GM19395 (cell line): ENCODE measurements around the gene TAF13.
"Not testable (repeated sequence)": the region's sequence is repeated elsewhere in the genome, so short reads cannot be mapped to it uniquely, and the experiment has no call there.

Experiments
- ATAC-seq: cut with Tn5 transposase; IDR thresholded peaks from one replicate; pipeline ENCODE4 v1.9.1; 2021; ENCODE audit warnings: mild to moderate bottlenecking, moderate library complexity; ENCODE audit not compliant: unreplicated experiment

The TAF13 gene

DNA sequence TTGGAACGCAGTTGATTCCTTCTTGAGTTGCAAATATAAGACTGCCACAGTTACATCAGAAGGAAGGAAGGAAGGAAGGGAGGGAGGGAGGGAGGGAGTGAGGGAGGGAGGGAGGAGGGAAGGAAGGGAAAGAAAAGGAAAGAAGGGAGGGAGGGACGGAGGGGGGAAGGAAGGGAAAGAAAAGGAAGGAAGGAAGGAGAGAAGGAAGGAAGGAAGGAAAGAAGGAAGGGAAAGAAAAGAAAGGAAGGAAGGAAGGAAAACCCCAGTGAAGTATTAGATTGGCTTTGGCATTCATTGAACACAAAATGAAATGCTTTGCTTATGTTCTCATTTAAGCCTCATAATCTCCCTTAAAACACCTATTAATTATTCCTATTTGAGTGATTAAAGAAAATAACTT, 27.5 kb downstream of the TAF13 start:
- no peak for ATAC-seq

DNA sequence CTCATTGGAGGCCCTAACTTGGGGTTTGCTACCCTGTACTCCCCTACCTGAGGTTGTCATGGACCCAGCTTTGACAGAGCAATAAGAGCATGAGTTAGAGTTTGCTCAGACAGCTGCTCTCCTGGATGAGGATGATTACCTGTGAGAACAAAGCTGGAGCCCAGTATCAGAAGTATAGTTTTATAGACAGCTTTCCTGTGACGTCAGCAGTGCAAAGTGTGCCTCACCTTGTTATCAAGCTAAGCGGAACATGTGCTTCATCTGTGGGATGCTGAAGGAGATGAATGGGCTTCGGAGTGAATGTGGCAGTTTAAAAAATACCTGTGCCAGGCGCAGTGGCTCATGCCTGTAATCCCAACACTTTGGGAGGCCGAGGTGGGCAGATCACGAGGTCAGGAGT, 28.5 kb downstream of the TAF13 start:
- no peak for ATAC-seq

DNA sequence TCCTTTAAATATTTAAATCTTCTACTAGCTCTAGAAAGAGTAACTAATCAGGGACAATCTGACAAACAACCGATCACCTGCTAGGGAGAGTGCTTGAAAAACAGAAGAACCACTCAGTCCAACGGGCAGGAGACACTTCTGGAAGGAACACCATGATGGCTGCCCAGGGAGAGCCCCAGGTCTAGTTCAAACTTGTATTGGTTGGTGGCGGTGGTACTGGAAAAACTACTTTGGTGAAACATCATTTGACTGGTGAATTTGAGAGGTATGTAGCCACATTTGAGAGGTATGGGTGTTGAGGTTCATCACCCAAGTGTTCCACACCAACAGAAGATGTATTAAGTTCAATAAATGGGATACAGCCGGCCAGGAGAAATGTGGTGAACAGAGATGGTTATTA, 29.1 kb downstream of the TAF13 start:
- no peak for ATAC-seq

DNA sequence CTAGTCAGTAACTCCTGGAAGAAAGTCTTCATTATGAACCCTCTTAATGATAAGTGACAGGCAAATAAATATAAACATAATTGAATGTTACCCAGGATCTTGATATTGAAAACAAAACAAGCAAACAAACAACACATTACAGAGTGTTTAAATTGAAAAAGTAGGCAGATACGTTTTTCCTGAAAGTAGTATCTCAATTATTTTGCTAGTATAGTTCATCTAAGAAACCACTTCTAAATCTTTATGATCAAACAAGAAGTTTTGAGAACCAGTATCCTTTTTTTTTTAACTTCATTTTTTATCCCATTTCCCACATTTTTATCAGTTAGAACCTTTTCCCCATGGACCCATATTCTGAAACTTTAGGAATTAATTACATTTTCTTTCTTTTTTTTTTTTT, 30.2 kb downstream of the TAF13 start:
- ATAC-seq: no peak

DNA sequence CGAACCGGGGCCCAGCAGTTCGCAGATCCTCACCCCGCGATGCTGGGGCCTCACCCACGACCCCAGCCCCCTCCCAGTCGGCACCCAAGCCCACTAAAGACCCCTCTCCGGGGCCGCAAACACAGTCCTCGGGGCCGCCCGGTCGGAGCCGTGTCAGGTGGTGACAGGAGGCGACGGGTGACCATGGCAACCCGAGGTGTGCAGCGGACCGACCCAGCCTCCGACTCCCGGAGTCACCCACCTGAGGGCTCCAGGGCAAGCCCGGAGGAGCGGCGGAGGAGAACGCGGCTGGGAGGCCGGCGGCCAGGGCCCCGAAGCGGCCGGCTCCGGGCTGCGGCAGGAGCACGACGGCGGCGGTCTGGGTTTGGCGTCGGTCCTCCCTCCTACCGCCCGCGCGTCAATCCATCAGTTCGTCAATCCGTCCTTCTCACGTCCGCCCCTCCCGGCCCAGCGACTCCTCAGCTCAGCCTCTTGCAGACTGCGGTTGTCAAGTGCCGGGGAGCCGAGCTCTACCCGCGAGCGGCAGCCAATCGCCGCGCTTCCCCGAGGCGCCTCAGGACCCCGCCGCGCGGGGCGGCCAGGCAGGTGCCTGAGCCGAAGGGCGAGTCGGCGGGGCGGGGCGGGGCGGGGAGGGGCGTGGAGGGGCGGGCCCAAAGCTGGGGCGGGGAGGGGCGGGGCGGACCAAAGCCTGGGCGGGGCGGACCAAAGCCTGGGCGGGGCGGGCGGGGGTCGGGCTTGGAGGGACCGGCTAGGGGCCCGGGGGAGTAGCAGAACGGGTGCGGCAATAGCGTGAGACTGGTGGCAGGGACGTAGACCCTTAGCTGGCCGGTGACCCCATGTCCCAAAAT, 34.0 kb downstream of the TAF13 start, which contains the start of gene WDR47:
Gene WDR47 (minus strand): TSS at position 482 of the 848 bp plus-strand sequence. CDS start 18,590 bp downstream, outside the sequence.
- peak; percentile 92 for ATAC-seq

DNA sequence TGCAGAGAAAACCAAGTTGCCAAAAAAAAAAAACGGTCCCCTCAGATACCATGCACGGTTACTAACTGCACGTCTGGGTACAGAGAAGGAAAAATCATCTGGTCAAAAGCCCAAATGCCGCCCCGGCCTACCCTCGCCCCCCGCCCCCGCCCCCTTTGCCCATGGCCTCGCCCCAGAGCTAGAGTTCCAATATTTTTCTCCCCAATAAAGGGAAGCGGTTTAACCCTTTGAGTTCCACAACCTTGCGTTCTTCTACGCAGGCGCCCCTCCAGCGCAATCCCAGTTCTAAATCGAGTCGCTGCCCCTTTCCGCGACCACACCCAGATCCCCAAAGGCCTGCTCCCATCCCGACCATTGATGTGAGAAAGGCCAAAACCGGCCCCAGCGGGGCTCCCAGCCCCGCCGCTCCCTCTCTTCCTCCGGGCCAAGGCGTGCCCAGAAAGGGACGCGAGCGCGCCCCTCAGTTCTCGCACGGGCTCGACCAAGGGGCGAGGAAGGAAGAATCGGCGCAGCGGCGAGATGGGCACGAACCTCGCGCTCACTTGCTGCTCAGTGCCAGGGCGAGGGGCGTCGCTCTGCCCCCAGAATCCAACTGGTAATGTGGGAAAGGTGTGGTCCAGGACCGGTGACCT, 34.7 kb downstream of the TAF13 start:
- peak; percentile 45 for ATAC-seq

DNA sequence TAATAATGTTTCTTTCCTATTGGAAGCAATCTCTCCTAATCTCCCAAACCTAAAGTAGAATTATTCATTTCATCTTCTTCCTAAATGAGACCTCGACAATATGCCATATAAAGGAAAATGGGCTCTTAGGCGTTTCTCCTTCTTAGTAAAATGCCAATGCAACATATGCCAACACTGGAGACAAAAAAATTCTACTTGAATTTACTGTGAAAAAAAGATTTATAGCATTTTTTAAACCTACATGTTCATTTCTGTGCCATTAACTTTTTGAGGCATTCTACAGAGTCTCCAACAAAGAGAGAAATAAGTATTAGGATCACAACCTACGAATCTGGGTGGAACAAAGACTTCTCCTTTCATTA, 35.2 kb downstream of the TAF13 start:
- ATAC-seq: no peak

DNA sequence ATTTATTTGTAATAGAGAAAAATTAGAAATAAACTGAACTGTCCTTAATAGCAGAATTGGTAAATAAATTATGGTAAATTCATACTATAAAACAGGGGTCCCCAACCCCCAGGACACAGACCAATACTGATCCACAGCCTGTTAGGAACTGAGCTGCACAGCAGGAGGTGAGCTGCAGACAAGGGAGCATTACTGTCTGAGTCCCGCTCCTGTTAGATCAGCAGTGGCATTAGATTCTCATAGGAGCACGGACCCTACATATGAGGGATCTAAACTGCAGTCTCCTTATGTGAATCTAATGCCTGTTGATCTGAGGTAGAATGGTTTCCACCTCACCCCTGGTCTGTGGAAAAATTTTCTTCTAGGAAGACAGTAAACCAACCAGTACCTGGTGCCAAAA, 41.4 kb downstream of the TAF13 start:
- ATAC-seq: no peak

DNA sequence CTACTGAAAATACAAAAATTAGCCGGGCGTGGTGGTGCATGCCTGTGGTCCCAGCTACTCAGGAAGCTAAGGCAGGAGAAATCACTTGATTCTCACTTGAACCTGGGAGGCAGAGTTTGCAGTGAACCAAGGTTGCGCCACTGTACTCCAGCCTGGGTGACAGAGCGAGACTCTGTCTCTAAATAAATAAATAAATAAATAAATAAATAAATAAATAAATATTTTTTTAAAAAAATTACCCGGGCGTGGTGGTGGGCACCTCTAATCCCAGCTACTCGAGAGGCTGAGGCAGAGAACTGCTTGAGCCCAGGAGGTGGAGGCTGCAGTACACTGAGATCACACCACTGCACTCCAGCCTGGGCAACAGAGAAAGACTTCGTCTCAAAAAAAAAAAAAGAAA, 46.3 kb downstream of the TAF13 start:
- not testable (repeated sequence) for ATAC-seq

DNA sequence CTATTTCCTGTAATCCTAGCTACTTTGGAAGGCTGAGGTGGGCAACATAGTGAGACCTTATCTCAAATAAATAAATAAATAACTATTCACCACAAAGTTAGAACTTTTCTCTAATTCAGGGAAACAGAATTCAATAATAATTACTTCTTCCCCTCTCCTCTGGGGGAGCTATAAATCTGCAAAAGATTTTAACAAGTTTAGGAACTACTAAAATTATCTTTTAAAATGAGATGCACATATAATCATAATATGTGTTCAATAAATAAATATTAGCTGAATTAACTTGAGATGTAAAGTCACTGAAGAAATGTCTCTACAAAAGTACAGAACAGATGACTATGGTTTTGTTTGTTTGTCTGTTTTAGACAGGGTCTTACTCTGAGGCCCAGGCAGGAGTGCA, 48.0 kb downstream of the TAF13 start:
- ATAC-seq: no peak

DNA sequence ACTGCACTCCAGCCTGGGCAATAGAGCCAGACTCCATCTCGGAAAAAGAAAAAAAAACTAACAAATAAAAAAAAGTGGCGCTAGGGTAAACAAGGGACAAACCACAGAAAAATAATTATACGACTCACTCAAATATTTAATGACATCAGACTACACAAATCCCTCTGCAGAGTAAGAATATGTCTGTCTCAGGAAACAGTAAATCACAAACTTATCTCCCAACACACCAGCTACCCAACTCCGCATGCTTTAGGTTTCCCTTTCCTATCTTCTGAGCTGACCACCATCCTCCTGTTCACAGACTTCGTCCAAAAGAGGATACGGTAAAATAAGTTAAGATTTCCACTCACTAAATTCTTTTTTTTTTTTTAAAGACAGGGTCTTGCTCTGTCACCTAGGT, 50.1 kb downstream of the TAF13 start:
- no peak for ATAC-seq

DNA sequence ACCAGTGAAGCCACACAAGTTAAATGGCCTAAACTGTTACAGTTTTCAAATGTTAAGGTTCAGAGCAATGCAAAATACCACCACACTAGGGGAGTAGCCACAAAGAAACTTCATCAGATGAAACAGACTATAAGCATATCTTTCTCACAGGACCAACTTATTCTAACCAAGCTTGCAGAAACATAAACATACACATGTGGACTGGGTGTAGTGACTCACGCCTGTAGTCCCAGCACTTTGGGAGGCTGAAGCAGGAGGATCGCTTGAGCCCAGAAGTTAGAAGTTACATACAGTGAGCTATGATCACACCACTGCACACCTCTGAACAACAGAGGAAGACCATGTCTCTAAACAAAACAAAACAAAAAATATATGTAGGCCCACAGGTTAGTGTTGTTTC, 51.2 kb downstream of the TAF13 start:
- ATAC-seq: no peak

DNA sequence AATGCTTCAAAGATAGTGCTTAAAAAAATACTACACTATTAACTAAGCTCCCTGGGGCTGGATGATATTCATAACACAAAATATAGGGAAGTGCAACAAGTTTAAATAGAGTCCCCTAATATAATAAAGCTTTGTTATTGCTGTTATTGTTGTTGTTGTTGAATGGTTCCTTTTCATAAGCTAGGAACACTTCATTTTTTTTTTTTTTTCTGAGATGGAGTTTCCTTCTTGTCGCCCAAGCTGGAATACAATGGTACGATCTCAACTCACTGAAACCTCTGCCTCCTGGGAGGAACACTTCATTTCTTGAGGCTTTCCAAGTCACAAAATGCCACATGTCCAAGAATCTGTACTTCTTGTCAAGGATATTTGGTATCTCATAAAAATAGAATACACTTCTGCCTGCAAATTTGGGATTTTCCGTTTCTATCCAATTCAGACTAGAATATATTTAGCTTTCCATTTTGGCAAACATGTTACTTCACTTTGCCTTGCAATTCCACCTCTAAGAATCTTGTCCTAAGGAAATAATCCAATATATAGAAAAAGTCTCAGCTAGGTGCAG, 55.0 kb downstream of the TAF13 start:
- no peak for ATAC-seq

DNA sequence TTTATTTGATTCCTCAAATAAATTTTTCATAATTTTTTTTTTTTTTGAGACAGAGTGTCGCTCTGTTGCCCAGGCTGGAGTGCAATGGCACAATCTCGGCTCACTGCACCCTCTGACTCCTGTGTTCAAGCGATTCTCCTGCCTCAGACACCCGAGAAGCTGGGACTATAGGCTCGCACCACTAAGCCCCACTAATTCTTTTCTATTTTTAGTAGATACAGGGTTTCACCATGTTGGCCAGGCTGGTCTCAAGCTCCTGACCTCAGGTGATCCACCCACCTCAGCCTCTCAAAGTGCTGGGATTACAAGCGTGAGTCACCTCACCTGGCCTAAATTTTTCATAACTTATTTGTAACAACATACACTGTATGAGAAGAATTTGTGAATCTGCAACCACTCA, 58.1 kb downstream of the TAF13 start:
- ATAC-seq: not testable (repeated sequence)

DNA sequence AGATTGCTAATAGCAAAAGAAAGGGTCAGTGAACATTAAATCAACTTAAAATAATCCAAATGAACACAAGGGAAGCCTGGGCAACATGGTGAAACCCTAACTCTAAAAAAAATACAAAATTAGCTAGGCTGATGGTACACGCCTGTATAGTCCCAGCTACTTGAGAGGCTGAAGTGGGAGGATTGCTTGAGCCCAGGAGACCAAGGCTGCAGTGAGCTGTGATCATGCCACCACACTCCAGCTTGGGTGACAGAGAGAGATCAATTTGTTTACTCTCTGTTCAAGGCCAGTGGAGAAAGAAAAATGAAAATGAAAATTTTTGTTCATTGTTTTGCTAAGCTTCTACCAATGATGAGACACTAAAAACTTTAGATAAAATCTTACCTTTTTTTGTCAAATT, 58.7 kb downstream of the TAF13 start:
- no peak for ATAC-seq
